ENCODE results near the gene GSTA4. TPM values are rescaled to one million over a fixed set of nuclear protein-coding genes. Genes with fewer than 3 reads are reported as not detected.

GSTA4 gene
- total and polyA plus RNA-seq, 2 donors (not counting 3 experiments of a cell fraction or from before 2014, with no cell fraction given) = 15.0 to 24.6 TPM

GRCh38 chr6:53005663-53006250 lies 10.7 kb upstream of the GSTA4 start:
- Histone ChIP-seq H3K9me1 (replicated peaks; ENCODE audit: control insufficient read depth, extremely low read depth, insufficient read depth, low read length) (no peaks in the 10 kb centered on the region), H2AFZ (ENCODE audit: low read depth, low read length) (no peak overlapping the region), H3K27ac (ENCODE audit: insufficient read depth, low read depth, low read length) (no peak overlapping the region), H3K9me3 (replicated peaks; ENCODE audit: control insufficient read depth, insufficient read depth, low read length) (no peaks in the 10 kb centered on the region), H3K27me3 (ENCODE audit: control insufficient read depth in 2 of 2, insufficient read depth in 2 of 2, low read length in 2 of 2) (no peaks in the 10 kb centered on the region), H4K20me1 (replicated peaks; ENCODE audit: control insufficient read depth, extremely low read depth, insufficient read depth, low read length) (no peaks in the 10 kb centered on the region), H3K4me1 (ENCODE audit: control insufficient read depth, extremely low read depth, insufficient read depth, low read length) (no peaks in the 10 kb centered on the region), H3K4me2 (ENCODE audit: insufficient read depth, low read length) (no peak overlapping the region), H3K79me2 (ENCODE audit: control insufficient read depth, insufficient read depth, low read length) (no peaks in the 10 kb centered on the region), H3K9ac (replicated peaks; ENCODE audit: extremely low read depth, insufficient read depth, low read length) (no peak overlapping the region), H3K4me3 (replicated peaks in 1 of 3; ENCODE audit: insufficient read depth in 1 of 3, low read depth in 1 of 3, low read length in 3 of 3) (no peak overlapping the region), H3K36me3 (ENCODE audit: control insufficient read depth in 2 of 2, extremely low read depth in 1 of 2, insufficient read depth in 2 of 2, low read length in 2 of 2) (peaks cover 9 to 29% of the 10 kb centered on the region in 2 experiments)
- dilution Hi-C loops (cut with MboI; ENCODE audit: extremely low pct_ligation_motif_present, low sequenced_read_pairs) (no loop called here), intact Hi-C loops (cut with micrococcal nuclease) (no loop called here)
- POLR2A ChIA-PET = no interaction called here
- no peak for DNase-seq (ENCODE audit: low read depth, low spot score)
- no TSS peak for BruUV-seq (replicated peaks)
- FAIRE-seq = no peak
- CTCF ChIA-PET = interaction anchor here (1.3 to 2.3 kb wide), 3 partner anchors 9 to 11 kb away, joined by 4 to 9 read pairs (median 8); partner anchors contain the start of gene GSTA4
- TF ChIP-seq CTCF (IDR thresholded peaks at IDR 0.05; ENCODE audit: extremely low read depth in 1 of 2, insufficient read depth in 1 of 2, low read depth in 1 of 2, low read length in 2 of 2) (no peak), JUN (IDR thresholded peaks at IDR 0.05; ENCODE audit: borderline replicate concordance, insufficient read depth, insufficient read length, low read depth) (no peak), GATA2 (IDR thresholded peaks at IDR 0.05; ENCODE audit: insufficient read depth, insufficient read length, low read depth, low read length) (no peak), EZH2 (IDR thresholded peaks at IDR 0.05; ENCODE audit: borderline replicate concordance, low read depth, low read length, severe bottlenecking) (no peak), MYC (IDR thresholded peaks at IDR 0.05; ENCODE audit: low read depth, low read length) (no peak), MAX (IDR thresholded peaks at IDR 0.05; ENCODE audit: insufficient read depth, insufficient read length) (no peak)

Data from endothelial cell of umbilical vein (primary cell).